HG02642 (cell line): Measurements from ENCODE around the gene HHAT.

ENCODE experiments used
- ATAC-seq: cut with Tn5 transposase; IDR thresholded peaks from one replicate; pipeline ENCODE4 v1.9.1; 2021; ENCODE audit warnings: mild to moderate bottlenecking; ENCODE audit not compliant: unreplicated experiment, poor library complexity

The HHAT gene

DNA sequence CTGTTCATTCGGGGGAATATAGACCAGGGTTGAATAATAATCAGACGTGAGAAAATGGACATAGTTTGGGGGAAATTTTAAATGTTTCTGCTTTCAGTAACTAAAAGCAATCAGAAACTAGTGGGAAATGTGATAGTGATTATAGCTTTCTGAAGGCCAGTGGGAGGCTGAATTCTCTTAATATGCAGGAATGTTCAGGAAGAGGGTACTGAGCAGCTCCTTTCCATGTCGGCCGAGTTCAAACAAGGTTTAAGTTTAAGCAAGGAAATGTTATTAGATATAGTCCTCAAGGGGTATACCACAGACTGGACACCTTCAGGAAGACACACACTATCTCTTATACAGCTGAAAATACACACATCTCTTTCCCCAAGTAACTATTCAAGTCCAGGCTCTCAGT lies 105.5 kb downstream of the HHAT start:
- no peak for ATAC-seq

DNA sequence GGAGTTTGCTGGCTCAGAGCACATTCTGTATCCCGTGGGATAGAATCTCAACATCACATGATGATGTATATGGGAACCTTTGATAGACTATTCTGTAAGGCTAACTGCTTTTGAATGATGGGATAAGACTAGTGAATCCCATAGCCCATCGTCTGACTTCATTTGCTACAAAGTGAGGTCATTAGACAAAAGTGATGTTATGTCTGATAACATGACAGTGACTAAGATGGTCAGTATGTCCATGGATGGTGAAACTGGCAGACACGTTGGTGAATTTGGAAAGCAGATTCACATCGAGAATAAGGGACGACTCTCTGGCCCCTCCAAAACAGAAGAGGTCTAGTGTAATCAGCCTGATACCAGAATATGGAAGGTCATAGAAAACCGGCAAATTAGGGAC lies 108.4 kb downstream of the HHAT start:
- no peak for ATAC-seq

DNA sequence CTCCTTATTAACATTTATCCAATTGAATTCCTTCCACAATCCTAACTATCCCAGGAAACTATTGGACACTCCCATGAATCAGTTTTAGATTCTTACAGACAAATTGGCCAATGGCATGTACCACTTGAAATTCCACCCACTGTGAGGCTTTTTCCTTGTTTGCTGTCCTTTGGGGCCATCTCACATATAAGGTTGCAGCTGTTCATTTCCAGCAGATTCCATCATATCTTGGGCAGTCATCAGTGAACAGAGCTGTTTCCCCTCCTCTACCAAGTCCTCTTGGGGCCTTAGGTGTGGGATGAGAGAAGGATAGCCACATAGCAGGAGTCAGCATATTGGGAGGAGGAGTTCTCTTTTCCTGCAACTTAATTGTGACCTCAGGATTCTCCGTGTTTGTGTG lies 109.1 kb downstream of the HHAT start:
- no peak for ATAC-seq

DNA sequence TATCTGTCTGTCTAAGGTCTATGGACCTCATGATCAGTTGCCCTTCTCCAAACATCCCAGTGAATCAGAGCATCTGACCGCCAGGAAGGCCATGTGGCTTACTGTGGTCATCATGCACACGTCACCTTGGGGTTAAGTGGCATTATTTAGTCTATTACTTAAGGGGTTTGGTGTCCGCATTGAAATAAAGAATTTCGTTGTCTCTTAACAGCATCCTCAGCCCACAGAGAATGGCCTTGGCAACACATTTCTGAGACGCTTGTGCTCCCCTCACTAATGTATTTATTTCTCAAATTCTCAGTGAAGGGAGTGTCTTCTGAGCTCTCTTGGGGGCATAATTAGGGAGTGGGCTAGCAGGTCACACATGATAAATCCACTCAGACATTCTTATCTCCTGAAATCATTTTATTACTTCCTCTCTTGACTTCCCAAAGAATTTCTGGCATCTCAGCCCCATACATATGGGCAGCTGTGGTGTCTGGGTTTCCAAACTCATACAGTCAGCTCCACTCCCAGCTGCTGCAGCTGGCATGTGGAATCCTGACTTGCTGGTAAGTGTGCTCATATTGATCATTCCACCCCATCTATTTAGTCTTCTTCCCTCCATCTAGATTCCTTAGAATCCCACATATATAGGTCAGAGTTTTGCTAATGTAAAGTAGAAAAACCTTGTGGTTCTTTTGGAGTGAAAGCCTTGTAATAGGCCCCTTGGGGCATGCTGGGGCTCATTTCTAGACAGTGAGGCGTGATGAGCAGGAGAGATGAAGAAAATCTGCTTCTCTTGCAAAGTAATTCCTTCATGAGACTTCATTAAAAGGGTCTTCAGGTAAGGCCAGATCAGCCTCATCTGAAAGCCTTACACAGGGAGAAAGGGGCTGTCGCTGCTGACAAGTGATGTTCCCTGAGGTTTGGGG lies 110.5 kb downstream of the HHAT start:
- no peak for ATAC-seq

DNA sequence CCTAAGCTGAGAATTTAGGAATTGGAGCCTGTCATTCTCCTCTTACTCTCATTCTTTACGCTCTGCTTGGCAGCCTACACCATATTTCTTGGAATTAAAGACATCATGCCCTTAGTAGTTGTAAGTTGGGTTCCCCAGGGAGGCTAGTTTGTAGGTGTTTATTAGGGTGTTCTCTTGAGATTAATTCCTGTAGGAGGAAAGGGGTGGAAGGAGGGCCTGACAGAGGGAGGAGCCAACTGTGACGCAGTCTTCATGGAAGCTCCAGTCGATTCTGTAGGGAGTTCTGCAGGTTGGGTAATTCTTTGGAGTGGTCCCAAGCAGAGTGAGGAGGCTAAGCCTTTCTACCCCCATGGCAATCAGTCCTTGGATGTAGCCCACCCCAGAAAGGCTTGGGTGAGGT lies 111.4 kb downstream of the HHAT start:
- no peak for ATAC-seq

DNA sequence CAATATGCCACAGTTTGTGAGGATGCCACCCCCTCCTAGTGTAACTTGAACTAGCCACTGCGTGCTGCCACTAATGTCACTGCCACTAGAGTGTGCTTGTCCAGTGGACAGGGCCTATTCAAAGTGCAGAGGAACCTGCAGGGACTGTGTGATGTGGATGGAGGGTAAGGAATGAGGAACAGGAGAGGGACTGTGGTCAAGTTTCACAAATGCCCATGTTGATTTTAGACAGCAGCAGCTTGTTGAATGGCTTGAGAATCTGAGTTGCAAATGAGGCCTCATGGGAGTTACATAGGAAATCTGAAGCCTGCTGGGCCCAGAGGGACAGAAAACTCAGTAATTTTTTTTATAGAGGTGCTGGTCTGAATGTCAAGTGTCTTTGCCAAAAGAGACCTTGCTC lies 112.3 kb downstream of the HHAT start:
- no peak for ATAC-seq

DNA sequence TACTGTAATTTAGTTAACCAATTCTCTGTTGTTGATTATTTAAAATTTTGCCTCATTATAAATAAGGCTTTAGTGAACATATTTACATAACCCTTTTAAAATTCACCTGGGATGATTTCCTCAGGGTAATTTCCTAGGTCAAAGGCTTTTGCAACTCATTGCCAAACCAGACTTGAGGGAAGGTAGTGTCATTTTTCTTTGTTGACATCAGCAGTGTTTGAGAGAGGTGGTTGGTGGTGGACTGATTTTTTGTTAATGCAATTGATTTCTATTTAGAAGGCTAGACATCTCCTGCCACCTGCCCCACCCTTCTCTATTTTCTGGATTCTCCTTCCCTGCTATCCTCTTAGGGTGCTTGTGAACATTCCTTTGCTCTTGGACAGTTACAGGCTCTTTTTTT lies 116.8 kb downstream of the HHAT start:
- ATAC-seq, result no peak

DNA sequence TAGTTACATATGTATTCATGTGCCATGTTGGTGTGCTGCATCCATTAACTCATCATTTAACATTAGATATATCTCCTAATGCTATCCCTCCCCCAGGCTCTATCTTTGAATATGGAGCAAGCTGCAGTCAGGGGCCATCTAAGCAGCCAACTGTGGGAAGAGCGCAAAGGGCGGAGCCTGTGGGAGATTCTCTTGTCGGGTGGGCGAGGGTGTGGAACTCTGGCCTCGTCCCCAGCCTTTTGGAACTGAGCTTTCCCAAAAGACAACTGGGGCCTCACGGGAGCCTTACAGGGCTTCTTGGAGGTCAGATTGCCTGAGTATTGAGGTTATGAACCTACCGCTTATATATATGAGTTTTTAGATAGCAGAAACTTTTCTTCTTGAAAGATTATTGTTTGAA lies 117.2 kb downstream of the HHAT start:
- ATAC-seq, result no peak

DNA sequence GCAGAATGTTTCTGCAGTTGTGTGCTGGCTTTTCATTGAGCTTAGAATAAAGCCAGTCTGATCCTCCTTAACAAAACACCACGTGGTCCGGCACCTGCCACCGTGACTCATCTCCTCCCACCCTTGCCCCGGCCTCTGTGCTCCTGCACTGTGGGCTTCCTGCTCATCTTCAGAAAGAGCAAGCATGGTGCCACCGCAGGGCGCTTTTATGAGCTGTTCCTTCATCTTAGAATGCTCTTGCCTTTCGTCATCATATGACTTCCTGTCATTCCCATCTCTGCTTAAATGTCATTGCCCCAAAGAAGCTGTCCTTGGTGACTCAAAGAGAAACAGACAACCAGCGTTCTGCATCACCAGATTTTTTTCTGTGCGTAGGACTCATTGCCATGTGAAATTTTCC lies 117.8 kb downstream of the HHAT start:
- ATAC-seq, result no peak

DNA sequence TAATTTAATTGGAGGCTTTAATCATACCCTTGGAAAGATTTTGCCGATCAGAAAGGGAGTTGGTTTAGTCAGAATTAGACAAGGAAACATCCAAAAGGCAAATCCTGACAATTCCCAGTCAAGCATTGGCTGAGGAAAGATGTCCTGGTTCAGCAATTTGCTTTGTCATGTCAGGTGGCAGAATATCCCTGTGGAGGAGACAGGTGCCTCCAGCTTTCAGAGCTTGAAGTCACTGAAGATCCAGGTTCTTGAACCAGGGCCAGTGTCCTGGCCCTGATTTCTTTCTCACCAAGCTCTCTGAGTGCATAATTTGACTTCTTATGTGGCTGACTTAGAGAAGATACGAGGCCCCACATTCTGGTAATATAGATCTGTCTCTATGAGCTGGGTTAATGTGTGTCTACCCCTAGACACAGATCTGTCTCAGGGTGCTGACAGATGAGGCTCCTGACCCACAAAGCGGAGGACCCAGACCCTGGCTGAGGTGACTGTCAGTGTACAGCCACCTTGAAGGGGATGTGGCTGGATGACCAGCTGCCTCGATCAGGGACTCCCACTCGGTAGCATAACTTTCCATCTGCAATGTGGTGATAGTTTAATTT lies 118.9 kb downstream of the HHAT start:
- no peak for ATAC-seq

DNA sequence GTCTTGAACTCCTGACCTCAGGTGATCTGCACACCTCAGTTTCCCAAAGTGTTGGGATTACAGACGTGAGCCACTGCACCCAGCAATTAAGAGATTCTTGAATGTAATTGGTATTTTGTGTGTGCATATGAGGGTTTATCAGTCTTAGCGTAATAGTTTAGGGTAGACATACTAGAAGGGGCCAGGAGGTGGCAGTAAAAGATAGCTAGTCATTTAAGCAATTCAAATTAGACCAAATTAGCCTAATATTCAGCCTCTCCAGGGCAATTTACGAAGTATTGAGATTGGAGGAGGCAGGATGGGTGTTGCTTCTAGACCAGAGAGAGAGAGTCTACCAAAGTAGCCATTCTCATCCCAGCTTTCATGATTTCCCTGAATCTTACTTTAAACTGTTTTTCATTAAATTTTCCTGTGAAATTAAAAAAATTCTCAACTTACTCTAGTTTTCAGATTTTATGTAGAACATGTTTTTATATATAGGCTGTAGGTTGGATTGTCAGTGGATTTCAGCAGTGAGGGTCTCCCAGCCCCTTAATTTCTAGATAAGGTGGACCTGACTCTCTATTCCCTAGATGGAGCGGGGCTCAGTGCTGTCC lies 119.7 kb downstream of the HHAT start:
- ATAC-seq, result no peak

DNA sequence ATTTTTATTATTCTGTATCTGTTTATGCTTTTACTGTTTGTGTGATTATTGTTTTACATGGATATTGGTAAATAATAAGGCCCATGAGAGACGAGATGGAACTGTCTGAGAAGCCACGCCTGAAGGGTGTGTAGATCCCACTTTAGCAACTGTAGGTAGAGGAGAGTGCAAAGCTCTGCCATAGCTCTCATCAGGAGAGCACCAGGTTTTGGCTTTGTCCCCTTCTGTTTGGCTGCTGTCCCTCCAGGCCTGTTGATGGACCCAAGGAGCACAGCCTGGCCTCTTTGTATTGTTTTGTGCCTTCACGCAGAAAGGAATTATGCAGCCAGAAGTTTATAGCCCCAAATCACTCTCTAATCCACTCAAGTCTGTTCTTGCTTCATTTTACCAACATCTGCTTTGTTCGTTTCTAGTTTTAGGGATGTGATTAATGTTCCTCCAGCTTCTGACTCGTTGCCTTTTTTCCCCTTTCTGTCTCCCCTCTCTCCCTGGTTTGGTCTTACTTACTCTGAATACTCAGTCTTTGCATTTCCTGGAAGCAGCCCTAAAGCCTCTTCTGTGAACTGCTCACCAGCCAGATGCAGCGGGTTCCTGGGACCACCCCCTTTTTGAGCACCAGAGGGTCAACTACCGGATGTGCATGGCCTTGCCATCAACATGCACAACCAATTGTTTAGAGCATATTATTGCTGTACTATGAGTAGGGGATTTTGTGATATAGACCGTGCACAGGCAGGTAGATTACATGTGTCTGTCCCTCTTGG lies 127.3 kb downstream of the HHAT start:
- no peak for ATAC-seq

DNA sequence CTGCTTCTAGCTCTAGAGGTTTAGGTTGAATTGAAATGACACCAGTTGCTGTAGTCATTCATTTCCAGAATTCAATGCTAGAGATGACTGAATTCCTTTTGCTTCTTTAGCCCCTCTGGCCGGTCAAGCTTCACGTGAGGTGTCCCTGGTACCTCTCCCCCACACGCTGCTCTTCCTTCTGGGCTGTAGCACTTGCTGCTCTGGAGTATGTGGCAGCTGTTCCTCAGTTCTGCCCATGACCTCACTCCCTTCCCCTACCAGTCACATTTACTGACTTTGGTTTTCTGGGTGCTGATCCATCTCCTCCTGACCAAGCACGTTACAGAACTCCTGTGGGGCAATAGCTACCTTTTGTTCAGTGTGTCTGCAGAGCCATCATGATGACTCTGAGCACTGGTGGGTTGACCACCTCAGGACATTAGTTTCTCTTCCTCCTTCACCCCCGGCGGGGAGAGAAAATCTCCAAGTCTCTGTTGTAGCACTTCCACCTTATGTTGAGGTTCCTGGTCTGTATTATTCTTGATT lies 128.1 kb downstream of the HHAT start:
- ATAC-seq, result no peak

DNA sequence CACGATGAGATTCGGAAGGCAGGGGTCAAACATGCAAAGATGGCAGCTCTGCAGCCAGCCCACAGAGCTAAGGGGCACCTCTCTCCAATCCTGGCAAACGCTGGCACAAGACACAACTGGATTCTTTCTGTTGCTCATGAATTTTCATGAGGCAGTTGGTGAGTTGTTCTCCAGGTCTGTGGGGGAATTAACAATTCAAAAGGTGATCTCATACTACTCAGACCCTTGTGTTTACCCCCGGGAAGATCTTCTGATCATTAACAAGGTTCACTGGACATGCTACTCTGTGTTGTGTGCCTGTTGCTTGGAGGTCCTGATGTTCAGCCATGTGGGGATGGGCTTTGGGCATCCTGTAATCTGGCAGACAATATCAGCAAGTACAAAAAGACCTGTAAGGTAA lies 128.9 kb downstream of the HHAT start:
- no peak for ATAC-seq

DNA sequence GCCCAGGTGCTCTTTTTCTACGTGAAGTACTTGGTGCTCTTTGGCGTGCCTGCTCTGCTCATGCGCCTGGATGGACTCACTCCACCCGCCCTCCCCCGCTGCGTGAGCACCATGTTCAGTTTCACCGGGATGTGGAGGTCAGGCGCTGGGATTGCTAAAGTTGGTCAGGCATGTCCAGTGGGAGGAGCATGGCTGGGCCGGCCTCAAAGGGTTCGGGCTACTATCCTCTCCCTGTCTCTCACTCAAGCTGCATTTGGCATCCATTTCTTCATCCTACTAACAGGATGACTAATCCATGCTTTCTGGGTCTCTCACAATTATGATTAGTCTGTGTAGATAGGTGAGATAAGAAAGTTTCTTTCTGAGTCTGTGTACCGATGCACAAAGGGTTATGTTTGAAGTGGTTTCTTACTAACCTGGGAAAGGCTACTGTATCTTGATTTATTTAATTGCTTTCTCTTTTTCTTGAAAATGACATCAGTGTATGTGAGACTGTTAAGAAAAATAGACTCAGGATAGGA lies 135.9 kb downstream of the HHAT start:
- ATAC-seq, result no peak

DNA sequence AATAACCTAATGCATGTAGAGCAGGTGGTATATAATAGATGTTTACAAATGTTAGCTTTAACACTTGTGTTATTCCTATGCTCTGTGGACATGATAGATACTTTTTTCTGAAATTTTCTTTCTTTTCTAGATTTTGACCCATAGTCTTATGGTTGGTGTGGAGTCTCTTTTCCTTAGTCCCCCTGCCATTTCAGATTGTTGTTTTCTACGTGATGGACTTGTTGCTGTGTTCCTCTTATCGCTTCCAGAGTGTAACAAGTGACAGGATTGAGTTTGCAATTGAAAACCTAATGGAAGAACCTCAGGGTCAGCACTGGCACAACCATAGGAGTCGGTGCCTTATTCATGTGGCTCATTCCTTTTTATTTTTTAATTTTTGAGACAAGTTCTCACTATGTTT lies 136.4 kb downstream of the HHAT start:
- ATAC-seq, result no peak

DNA sequence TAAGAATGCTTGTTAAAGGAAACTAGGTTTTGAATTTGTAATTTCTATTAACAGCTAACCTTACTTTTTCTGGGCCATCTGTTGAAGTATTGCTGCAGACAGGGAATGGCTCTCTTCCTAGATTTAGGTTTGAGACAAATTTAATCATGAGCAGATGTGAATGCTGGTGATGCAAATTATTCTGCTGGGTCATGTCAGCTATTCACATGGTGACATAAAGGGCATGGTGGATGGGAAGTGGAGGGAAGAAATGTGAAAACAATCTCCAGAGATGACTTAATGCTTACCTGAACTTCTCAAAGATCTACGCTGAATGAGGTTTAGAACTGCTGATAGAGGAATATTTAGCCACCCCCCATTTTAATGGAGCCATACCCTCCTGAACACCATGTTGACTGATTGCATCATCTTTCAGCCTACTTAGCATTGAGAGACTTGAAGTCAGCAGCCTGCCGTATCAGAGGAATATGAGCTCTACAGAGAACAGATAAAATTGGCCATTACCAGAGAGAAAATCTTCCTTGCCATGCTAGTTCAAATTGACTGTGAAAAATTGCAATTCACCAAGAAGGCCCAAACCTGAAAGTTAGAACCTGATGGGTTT lies 138.8 kb downstream of the HHAT start:
- no peak for ATAC-seq

DNA sequence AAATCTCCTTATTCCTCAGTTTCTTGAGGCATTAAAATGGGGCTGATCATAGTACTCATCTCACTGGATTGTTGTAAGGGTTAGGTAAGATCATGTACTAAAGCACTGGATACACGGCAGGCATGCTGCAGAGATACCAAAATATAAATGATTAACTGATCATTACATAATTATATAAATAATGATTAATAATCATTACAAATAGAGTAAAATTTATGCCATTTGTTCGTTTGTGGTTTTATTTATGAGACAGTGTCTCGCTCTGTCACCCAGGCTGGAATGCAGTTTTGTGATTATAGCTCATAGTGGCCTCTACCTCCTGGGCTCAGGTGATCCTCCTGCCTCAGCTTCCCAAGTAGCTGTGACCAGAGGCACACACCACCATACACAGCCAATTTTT lies 140.7 kb downstream of the HHAT start:
- no peak for ATAC-seq

DNA sequence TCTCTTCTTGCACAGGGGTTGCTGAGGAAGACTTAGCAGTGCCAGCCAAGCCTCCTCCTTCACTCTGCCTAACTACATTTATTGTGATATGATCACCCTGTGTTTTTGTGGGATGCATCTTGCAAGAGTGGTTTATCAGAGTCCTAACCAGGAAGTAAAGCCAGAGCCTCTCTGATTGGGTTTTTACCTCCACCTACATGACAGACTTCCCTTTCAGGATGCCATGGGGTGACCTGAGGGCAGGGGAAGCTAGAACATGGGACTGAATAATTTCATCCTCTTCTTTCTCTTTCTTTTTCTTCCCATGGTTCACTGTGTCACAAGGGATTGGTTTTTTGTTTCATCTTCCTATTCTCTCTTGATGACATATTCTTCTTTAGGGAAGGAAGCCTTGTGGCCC lies 146.6 kb downstream of the HHAT start:
- no peak for ATAC-seq

DNA sequence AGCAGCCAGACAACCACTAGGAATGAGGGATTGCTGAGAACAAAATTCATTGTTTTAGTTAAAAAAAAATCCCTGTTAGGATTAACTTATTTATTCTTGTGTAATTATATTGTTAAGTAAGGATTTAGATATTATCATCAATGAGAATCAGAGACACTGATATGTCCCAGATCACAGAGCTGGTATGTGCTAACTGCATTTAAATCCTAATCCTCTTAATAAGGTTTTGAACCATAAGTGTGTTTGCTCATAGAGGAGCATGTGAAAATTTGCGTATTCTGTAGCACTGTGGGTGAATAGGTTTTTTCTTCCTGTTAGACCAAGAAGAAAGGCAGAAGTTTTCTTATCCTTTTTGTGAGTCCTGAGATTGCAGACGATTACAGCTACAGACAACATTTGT lies 147.1 kb downstream of the HHAT start:
- ATAC-seq, result no peak
